Purkinje cell (primary cell): ENCODE measurements around the gene DAW1. TPM values are rescaled to one million over a fixed set of nuclear protein-coding genes. Genes with fewer than 3 reads are reported as not detected.

Source experiments
- polyA plus RNA-seq: library from polyadenylated mRNA; unstranded; fragments of >200 nt; fragmentation: Nextera tagmentation; gene quantifications from 2 replicates; pipeline ENCODE4 v1.2.1, GENCODE V29; 2014

Gene DAW1
- polyA plus RNA-seq = not detected in 2 replicates

GRCh38 chr2:227871375-227871791 is at the start of gene DAW1:
Gene DAW1, plus strand, starts transcription at chr2:227871631. Its CDS starts 59 bp downstream, at chr2:227871690.

Other genes with a start within 250 kb of the DAW1 start
- not detected in 2 replicates for gene SCYGR5, start 204.8 kb upstream of the DAW1 start, polyA plus RNA-seq
- 2.1 TPM in 1 of 2 replicates, not detected in the other for gene SLC19A3, start 153.6 kb upstream of the DAW1 start, polyA plus RNA-seq
- gene SCYGR6, start 146.9 kb upstream of the DAW1 start, polyA plus RNA-seq = not detected in 2 replicates
- not detected in 2 replicates for gene SCYGR7, start 143.3 kb upstream of the DAW1 start, polyA plus RNA-seq
- gene SCYGR8, start 125.7 kb upstream of the DAW1 start, polyA plus RNA-seq = not detected in 2 replicates
- gene CCL20, start 57.8 kb upstream of the DAW1 start, polyA plus RNA-seq = not detected in 2 replicates